HG03354 (cell line): ENCODE measurements around the gene CREB3L1.
"Not testable (repeated sequence)": the region's sequence is repeated elsewhere in the genome, so short reads cannot be mapped to it uniquely, and the experiment has no call there.

Experiments
- ATAC-seq: cut with Tn5 transposase; IDR thresholded peaks from one replicate; pipeline ENCODE4 v1.9.1; 2021; ENCODE audit warnings: mild to moderate bottlenecking; ENCODE audit not compliant: unreplicated experiment, poor library complexity, severe bottlenecking

The CREB3L1 gene

GRCh38 chr11:46293641-46294103 lies 16.2 kb downstream of the CREB3L1 start:
- no peak for ATAC-seq

GRCh38 chr11:46294365-46295309 lies 17.2 kb downstream of the CREB3L1 start:
- ATAC-seq: no peak

- no peak for ATAC-seq
Observed at GRCh38 chr11:46295312-46296058, 18.0 kb downstream of the CREB3L1 start.

GRCh38 chr11:46296059-46296527 lies 18.6 kb downstream of the CREB3L1 start:
- no peak for ATAC-seq

GRCh38 chr11:46296528-46297448 lies 19.3 kb downstream of the CREB3L1 start:
- ATAC-seq: no peak

GRCh38 chr11:46298699-46299433 lies 21.4 kb downstream of the CREB3L1 start:
- no peak for ATAC-seq

GRCh38 chr11:46299451-46299961 lies 22.0 kb downstream of the CREB3L1 start:
- ATAC-seq: no peak

- ATAC-seq: no peak
Observed at GRCh38 chr11:46300270-46300669, 22.8 kb downstream of the CREB3L1 start.

GRCh38 chr11:46302866-46303265 lies 25.4 kb downstream of the CREB3L1 start:
- peak; percentile 47 for ATAC-seq

GRCh38 chr11:46304036-46304435 lies 26.6 kb downstream of the CREB3L1 start:
- ATAC-seq: not testable (repeated sequence)

GRCh38 chr11:46304605-46305179 lies 27.2 kb downstream of the CREB3L1 start:
- ATAC-seq: no peak

GRCh38 chr11:46305295-46305694 lies 27.8 kb downstream of the CREB3L1 start:
- ATAC-seq: no peak

- ATAC-seq: no peak
Observed at GRCh38 chr11:46306296-46306853, 28.9 kb downstream of the CREB3L1 start.

GRCh38 chr11:46307369-46307768 lies 29.9 kb downstream of the CREB3L1 start:
- no peak for ATAC-seq

- ATAC-seq: no peak
Observed at GRCh38 chr11:46307785-46308341, 30.4 kb downstream of the CREB3L1 start.

GRCh38 chr11:46308631-46309419 lies 31.4 kb downstream of the CREB3L1 start:
- ATAC-seq: peak; percentile 60

- peak; percentile 48 for ATAC-seq
Observed at GRCh38 chr11:46309814-46310259, 32.4 kb downstream of the CREB3L1 start.
